Cortex of kidney (tissue), 1 donor: ENCODE results near the gene PRG2.
"Not testable (repeated sequence)": the region's sequence is repeated elsewhere in the genome, so short reads cannot be mapped to it uniquely, and the experiment has no call there.

Source experiments
- DNase-seq: peaks from one replicate; lab custom pipeline; 2025; lab: John Stamatoyannopoulos, UW

Gene PRG2

GRCh38 chr11:57419146-57419545, 28.7 kb upstream of the PRG2 start:
- DNase-seq: no peak

- DNase-seq: no peak
Measured at GRCh38 chr11:57418131-57418530, 27.7 kb upstream of the PRG2 start.

- DNase-seq: no peak
Measured at GRCh38 chr11:57417056-57417455, 26.6 kb upstream of the PRG2 start.

DNA sequence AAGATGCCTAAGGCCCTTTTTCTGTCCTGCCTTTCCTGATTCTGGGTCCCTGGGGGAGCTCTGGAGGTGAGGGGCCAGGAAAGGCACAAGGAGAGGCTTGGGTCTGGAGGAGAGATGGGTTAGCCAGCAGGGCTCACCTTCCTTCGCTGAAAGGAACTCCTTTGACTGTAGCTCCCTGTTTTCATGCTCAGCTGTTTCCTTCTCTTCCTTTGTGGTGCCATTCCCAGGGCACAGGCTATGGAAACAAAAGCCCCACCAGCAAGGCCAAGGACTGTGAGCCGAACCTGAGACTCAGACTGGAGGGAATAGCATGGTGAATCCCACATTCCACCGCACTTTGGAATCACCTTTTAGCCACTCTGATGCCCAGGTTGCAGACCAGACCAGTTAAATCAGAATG, 26.0 kb upstream of the PRG2 start:
- no peak for DNase-seq

DNA sequence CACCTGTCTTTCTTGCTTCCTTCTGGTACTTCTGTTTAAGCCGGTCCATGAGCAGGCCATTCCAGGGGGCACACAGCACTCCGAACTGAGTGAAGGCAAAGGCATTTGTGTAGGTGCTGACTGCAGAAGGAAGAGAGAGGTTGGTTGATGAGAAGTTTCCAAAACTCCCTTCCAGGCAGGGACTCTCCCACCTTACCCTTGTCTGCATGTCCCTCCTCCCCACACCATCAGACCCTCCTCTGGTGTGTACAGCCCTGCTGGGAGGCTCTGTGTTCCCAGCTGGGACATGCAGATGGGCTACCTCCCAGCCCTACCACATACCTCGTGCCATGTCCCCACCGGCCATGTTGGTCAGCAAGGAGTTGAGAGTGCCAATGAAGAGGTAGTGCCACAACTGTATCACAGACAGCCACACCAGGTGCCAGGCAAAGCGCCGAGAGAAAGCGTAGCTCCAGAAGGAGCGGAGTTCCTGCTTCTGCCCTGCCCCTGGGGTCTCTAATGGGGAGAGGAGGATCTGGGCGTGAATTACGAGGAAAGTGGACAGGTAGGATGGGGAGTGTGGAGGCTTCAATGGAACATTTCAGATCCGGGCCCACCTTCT, 24.3 kb upstream of the PRG2 start:
- DNase-seq: no peak

DNA sequence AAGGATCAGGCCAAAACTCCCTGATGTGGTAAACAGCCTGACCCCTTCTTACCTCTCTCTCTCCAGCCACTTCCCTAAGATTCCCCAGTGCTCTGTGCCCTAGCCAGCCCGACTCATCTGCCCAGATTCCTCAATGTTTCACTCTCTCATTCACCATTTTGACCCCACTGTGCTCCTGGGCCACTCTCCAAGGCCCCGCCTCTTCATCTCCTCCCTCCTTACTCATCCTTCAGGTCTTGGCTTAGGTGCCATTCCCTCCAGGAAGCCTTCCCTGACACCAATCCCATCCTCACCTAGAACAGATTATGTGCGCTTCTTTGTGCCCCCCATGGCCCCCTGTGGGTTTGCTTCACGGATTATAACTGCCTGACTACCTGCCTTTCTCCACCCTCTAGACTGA, 23.2 kb upstream of the PRG2 start:
- DNase-seq: no peak

DNA sequence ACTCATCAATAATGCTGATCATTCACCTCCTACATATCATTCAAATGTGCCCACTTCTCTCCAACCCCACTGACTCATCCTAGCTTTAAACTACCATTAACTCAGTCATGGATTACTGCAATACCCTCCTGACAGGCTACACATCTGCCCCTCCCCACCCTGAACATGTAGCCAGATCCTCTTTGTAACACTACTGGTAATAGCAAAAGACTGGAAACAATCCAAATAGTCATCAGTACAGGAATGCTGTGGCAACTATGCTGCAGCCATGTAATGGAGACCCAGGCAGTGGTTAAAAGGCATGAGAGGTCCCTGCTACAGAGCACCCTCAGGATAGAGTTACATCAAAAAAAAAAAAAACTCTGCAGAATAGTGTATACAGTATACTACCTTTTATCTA, 19.8 kb upstream of the PRG2 start:
- DNase-seq: no peak

GRCh38 chr11:57409321-57410100, 19.1 kb upstream of the PRG2 start:
- DNase-seq: no peak

GRCh38 chr11:57408771-57409170, 18.3 kb upstream of the PRG2 start:
- no peak for DNase-seq

DNA sequence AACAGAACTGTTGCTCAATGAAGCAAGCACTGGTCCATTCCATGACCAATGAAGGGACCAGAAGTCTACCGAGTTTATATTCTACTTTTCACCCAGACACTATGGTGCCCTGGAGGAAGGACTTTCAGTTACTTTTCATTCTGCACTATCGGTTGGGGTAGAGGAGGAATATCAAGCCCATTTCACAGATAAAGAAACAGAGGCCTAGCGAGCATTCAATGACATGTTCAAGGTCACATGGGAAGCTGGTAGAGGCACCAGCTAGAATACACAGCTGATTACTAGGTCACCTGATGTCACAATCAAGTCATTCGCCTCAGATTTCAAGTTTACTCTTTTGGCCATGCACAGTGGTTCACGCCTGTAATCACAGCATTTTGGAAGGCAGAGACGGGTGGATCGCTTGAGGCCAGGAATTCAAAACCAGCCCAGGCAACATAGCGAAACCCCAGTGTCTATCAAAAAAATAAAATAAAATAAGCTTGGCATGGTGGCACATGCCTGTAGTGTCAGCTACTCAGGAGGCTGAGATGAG, 17.6 kb upstream of the PRG2 start:
- DNase-seq: no peak

DNA sequence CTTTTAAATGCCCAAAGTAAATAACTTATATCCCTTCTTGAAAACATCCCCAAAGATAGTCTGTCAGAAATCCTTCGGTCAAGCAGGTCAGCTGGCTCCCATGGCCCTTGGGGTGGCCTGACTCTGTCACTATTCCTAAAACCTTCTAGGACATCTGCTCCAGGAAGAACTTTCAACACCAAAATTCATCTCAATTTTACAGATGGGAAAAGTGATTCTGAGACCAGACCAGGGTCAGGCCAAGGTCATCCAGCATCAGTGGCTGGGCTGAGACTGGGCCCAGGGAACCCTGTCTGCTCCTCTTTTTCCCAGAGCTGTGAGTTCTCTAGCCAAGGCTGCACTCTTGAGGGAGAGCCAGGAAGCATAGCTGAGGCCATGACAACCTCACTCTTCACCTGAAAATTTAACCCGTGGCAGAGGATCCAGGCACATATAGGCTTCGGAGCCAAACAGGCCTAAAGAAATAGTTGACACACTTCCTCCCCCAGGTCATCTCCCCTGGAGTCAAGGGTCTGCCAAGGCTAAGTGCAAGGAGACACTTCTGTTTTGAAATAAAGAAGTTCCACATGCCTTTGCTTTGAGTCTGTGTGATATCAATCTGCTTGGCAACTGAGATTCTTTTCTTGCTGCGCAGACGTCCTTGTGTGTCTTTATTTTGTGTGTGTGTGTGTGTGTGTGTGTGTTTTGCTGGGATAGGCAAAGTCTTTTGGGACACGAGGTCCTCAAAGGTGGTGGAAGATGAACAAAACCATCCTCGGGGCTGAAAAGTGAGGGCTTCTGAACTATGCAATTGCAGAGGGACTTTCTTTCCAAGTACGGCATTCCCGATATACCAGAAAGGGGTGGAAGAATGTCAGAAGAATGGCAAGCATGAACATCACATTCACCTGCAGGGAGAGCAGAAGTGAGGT, 16.8 kb upstream of the PRG2 start:
- DNase-seq: no peak

- DNase-seq: no peak
Measured at GRCh38 chr11:57406337-57406904, 16.0 kb upstream of the PRG2 start.

GRCh38 chr11:57405271-57405860, 14.9 kb upstream of the PRG2 start:
- no peak for DNase-seq

DNA sequence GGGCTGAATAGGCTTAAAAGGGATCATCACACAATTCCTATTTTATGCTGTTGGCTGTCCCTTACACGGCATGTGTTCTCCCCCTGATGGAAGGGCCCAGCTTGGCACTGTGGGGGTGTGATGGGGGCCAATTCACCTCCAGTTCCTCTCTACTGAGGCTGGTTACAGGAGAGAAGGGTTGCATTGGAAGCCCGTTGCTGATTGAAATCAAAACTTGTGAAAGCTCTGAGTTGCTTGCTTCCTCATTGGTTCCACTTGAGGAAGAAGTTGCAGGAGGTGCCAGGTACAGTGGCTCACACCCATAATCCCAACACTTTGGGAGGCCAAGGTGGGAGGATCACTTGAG, 13.3 kb upstream of the PRG2 start:
- no peak for DNase-seq

DNA sequence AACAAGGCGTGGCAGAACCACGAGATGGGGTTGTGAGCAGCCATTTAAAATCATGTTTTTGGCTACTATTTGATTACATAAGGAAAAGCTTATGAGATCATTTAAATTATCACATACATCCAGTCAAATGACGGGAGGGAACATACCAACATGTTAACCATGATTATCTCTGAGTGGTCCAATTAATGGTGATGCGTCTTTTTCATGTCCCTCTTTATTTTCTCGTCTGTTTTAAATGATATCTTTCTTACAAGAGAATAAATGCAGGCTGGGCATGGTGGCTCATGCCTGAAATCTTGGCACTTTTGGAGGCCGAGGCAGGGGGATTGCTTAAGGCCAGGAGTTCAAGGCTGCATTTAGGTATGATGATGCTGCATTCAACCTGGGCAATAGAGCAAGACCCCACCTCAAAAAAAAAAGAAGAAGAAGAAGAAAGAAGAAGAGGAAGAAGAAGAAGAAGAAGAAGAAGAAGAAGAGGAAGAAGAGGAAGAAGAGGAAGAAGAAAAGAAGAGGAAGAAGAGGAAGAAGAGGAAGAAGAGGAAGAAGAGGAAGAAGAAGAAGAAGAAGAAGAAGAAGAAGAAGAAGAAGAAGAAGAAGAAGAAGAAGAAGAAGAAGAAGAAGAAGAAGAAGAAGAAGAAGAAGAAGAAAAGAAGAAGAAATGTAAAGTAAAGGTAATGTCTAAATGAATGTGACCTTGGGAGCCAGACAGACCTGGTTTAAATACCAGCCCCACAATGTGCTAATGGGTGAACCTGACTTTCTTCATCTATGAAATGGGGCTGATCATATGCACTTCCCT, 12.8 kb upstream of the PRG2 start:
- DNase-seq: not testable (repeated sequence)

DNA sequence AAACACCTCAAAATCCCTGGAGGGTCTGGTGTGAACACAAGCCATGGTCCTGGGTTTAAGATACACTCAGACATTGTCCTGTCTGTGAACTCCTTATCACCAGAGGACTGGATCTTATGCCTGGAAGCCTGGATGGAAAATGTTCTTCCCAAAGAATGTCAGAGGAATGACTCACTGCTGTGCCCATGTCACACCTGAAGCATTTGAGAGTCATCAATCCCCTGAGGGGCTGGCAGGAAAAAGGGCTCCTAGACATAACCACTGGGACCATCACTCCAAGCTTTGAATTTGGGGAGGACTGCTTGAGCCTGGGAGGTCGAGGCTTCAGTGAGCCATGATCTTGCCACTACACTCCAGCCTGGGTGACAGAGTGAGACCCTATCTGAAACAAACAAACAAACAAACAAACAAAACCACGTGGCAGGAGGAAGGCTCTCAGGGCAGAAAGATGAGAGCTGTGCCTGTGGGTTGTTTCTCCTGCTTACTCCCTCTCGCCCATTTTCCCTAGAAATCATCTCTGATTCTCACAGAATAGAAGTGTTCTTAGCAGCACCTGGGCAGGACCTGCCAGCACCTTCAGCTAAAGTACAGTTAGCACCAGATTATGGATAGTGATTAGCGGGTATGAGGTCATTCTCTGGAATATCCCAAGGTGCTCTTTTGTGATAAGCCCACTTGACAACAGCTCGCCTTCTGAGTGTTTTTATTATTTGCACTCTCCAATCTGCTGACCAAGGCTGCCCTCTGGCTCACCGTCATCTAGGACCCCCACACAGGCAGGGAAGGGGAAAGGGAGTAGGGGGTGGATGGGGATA, 11.9 kb upstream of the PRG2 start:
- no peak for DNase-seq

- no peak for DNase-seq
Measured at GRCh38 chr11:57399972-57400578, 9.6 kb upstream of the PRG2 start.

DNA sequence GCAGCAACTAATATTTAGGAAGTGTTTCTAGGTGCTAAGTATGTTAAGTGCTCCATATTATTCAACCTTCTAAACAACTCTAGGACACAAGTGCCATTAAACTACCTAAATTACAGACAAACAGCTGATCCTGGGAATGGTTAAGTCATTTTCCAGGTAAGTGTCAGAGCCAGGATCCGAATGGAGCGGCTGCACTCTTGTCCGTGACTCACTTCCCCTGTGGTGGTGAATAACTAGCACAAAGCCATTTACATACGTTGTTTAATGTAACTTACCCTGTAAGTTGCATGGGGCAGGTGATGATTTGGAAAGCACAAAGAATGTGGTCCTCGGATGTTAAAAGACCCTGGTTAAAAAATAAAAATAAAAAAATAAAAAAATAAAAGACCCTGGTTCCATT, 8.8 kb upstream of the PRG2 start:
- DNase-seq: no peak

- no peak for DNase-seq
Measured at GRCh38 chr11:57397394-57397990, 7.0 kb upstream of the PRG2 start.
